ENCODE data around the gene RPS21.

Gene RPS21

GRCh38 chr20:62436692-62437091 is 49.8 kb downstream of the RPS21 start:
- DNase-seq (ENCODE audit: extremely low read depth, low read depth), result no peak
- no peak overlapping the region for H3K4me3 ChIP-seq (replicated peaks; ENCODE audit: low read depth, low read length)
- TF ChIP-seq CTCF (IDR thresholded peaks at IDR 0.05; ENCODE audit: low read depth, low read length, missing control alignments), result no peak

- no peak for TF ChIP-seq CTCF (IDR thresholded peaks at IDR 0.05; ENCODE audit: low read depth, low read length, missing control alignments)
- DNase-seq (ENCODE audit: extremely low read depth, low read depth), result no peak
These were observed 50.6 kb downstream of the RPS21 start for GRCh38 chr20:62437496-62437895.

GRCh38 chr20:62437927-62438326 is 51.0 kb downstream of the RPS21 start:
- TF ChIP-seq CTCF (IDR thresholded peaks at IDR 0.05; ENCODE audit: low read depth, low read length, missing control alignments), result no peak
- H3K4me3 ChIP-seq (replicated peaks; ENCODE audit: low read depth, low read length), result no peak overlapping the region
- DNase-seq (ENCODE audit: extremely low read depth, low read depth), result no peak

More at GRCh38 chr20:62437496-62437895, 50.6 kb downstream of the RPS21 start:
- H3K4me3 ChIP-seq (replicated peaks; ENCODE audit: low read depth, low read length), result no peak overlapping the region

Measured in HFF-Myc (cell line).